Measurements from ENCODE around the gene ADAMTS19. TPM values are rescaled to one million over a fixed set of nuclear protein-coding genes. Genes with fewer than 3 reads are reported as not detected.

The ADAMTS19 gene
- total RNA-seq, 4 donors from 2014 or later, result not detected

GRCh38 chr5:129679671-129680070, 219.6 kb downstream of the ADAMTS19 start:
- H3K27ac ChIP-seq, result no peak overlapping the region
- H3K36me3 ChIP-seq, result no peaks in the 10 kb centered on the region
- TF ChIP-seq POLR2A (IDR thresholded peaks at IDR 0.05) (no peak), CTCF (IDR thresholded peaks at IDR 0.05) (no peak)
- H3K4me1 ChIP-seq, result no peaks in the 10 kb centered on the region
- intact Hi-C loops (cut with DNase I), result no loop called here
- WGBS, 2 donors, result 61 to 66% methylated on average over 3 of the region's 3 CpGs
- H3K27me3 ChIP-seq, result no peaks in the 10 kb centered on the region
- no peak overlapping the region for H3K4me3 ChIP-seq (replicated peaks in 1 of 3)
- no peaks in the 10 kb centered on the region for H3K9me3 ChIP-seq
- no peak for DNase-seq

GRCh38 chr5:129687941-129688340, 227.8 kb downstream of the ADAMTS19 start:
- Histone ChIP-seq H3K4me1 (no peaks in the 10 kb centered on the region), H3K9me3 (no peaks in the 10 kb centered on the region), H3K4me3 (replicated peaks in 1 of 3) (no peak overlapping the region), H3K27ac (no peak overlapping the region), H3K27me3 (no peaks in the 10 kb centered on the region), H3K36me3 (no peaks in the 10 kb centered on the region)
- no peak for DNase-seq
- 77 to 84% methylated on average over 3 of the region's 3 CpGs for WGBS, 2 donors
- TF ChIP-seq POLR2A (IDR thresholded peaks at IDR 0.05), result no peak
- no peak for TF ChIP-seq CTCF (IDR thresholded peaks at IDR 0.05)
- intact Hi-C loops (cut with DNase I), result no loop called here

GRCh38 chr5:129689045-129689444, 228.9 kb downstream of the ADAMTS19 start:
- Histone ChIP-seq H3K36me3 (no peaks in the 10 kb centered on the region), H3K27me3 (no peaks in the 10 kb centered on the region), H3K4me1 (no peaks in the 10 kb centered on the region), H3K27ac (no peak overlapping the region), H3K4me3 (replicated peaks in 1 of 3) (no peak overlapping the region), H3K9me3 (no peaks in the 10 kb centered on the region)
- DNase-seq, result no peak
- intact Hi-C loops (cut with DNase I), result no loop called here
- TF ChIP-seq CTCF (IDR thresholded peaks at IDR 0.05) (no peak), POLR2A (IDR thresholded peaks at IDR 0.05) (no peak)

- H3K9me3 ChIP-seq, result no peaks in the 10 kb centered on the region
- H3K4me1 ChIP-seq, result no peaks in the 10 kb centered on the region
- no peak for TF ChIP-seq CTCF (IDR thresholded peaks at IDR 0.05)
- no peak for TF ChIP-seq POLR2A (IDR thresholded peaks at IDR 0.05)
- no peak for DNase-seq
- no peak overlapping the region for H3K4me3 ChIP-seq (replicated peaks in 1 of 3)
- intact Hi-C loops (cut with DNase I), result no loop called here
- no peak overlapping the region for H3K27ac ChIP-seq
- H3K27me3 ChIP-seq, result no peaks in the 10 kb centered on the region
- no peaks in the 10 kb centered on the region for H3K36me3 ChIP-seq
- 77 to 89% methylated on average over 1 of the region's 1 CpG for WGBS, 2 donors
Observed at GRCh38 chr5:129691220-129691619, 231.1 kb downstream of the ADAMTS19 start.

- no peaks in the 10 kb centered on the region for H3K36me3 ChIP-seq
- H3K4me3 ChIP-seq (replicated peaks in 1 of 3), result no peak overlapping the region
- H3K27ac ChIP-seq, result no peak overlapping the region
- no peaks in the 10 kb centered on the region for H3K9me3 ChIP-seq
- no peaks in the 10 kb centered on the region for H3K4me1 ChIP-seq
- no peak for DNase-seq
- H3K27me3 ChIP-seq, result no peaks in the 10 kb centered on the region
- TF ChIP-seq POLR2A (IDR thresholded peaks at IDR 0.05) (no peak), CTCF (IDR thresholded peaks at IDR 0.05) (no peak)
- intact Hi-C loops (cut with DNase I), result no loop called here
Observed at GRCh38 chr5:129696636-129697035, 236.5 kb downstream of the ADAMTS19 start.
